ENCODE measurements around the gene FOXP1.

DNA sequence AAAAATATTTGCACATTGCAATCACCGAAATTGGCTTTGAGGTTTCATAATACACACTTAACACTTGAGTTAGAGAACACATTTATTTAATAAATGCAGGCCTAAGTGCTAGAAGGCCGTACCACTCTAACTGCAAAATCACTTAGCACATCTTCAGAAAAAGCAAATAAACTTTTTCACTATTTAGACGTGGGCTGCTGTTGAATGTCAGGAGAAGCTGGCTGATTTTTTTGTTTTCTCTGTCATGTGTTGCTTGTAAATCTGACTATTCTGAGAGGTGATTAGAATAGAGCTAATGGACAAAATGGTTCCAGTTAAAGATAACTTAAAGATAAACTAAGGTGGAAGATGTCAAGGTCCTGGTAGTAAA, 265.1 kb downstream of the FOXP1 start:
- TF ChIP-seq, protein P1, sequence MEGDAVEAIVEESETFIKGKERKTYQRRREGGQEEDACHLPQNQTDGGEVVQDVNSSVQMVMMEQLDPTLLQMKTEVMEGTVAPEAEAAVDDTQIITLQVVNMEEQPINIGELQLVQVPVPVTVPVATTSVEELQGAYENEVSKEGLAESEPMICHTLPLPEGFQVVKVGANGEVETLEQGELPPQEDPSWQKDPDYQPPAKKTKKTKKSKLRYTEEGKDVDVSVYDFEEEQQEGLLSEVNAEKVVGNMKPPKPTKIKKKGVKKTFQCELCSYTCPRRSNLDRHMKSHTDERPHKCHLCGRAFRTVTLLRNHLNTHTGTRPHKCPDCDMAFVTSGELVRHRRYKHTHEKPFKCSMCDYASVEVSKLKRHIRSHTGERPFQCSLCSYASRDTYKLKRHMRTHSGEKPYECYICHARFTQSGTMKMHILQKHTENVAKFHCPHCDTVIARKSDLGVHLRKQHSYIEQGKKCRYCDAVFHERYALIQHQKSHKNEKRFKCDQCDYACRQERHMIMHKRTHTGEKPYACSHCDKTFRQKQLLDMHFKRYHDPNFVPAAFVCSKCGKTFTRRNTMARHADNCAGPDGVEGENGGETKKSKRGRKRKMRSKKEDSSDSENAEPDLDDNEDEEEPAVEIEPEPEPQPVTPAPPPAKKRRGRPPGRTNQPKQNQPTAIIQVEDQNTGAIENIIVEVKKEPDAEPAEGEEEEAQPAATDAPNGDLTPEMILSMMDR (IDR thresholded peaks at IDR 0.05; ENCODE audit: low read depth, low read length, poor library complexity, severe bottlenecking) = no peak
- TF ChIP-seq EZH2phosphoT487 (IDR thresholded peaks at IDR 0.05; ENCODE audit: borderline replicate concordance, low read length) = no peak
